GM19467 (cell line): Measurements from ENCODE around the gene C1QTNF5.

Source experiments
- ATAC-seq: cut with Tn5 transposase; IDR thresholded peaks from one replicate; pipeline ENCODE4 v1.9.1; 2021; ENCODE audit warnings: mild to moderate bottlenecking, moderate library complexity; ENCODE audit not compliant: unreplicated experiment

C1QTNF5 gene

GRCh38 chr11:119359365-119360214 lies 18.9 kb upstream of the C1QTNF5 start:
- ATAC-seq = no peak

GRCh38 chr11:119357074-119357473 lies 16.4 kb upstream of the C1QTNF5 start:
- ATAC-seq = no peak

GRCh38 chr11:119356349-119357031 lies 15.8 kb upstream of the C1QTNF5 start:
- ATAC-seq = no peak

- ATAC-seq = no peak
Measured at GRCh38 chr11:119355091-119355843, 14.6 kb upstream of the C1QTNF5 start.

- no peak for ATAC-seq
Measured at GRCh38 chr11:119352857-119353260, 12.2 kb upstream of the C1QTNF5 start.

GRCh38 chr11:119351232-119351631 lies 10.5 kb upstream of the C1QTNF5 start:
- ATAC-seq = no peak

GRCh38 chr11:119350302-119350701 lies 9.6 kb upstream of the C1QTNF5 start:
- ATAC-seq = no peak

- no peak for ATAC-seq
Measured at GRCh38 chr11:119347940-119348605, 7.4 kb upstream of the C1QTNF5 start.

GRCh38 chr11:119347242-119347641 lies 6.6 kb upstream of the C1QTNF5 start:
- no peak for ATAC-seq

GRCh38 chr11:119346605-119347004 lies 5.9 kb upstream of the C1QTNF5 start, which contains the start of gene MFRP:
Gene MFRP, minus strand, starts transcription at chr11:119346705. Its CDS starts 192 bp downstream, at chr11:119346513.
- no peak for ATAC-seq

- ATAC-seq = no peak
Measured at GRCh38 chr11:119345685-119346084, 5.0 kb upstream of the C1QTNF5 start.

- no peak for ATAC-seq
Measured at GRCh38 chr11:119344291-119345010, 3.8 kb upstream of the C1QTNF5 start.

GRCh38 chr11:119343726-119344125 lies 3.0 kb upstream of the C1QTNF5 start:
- ATAC-seq = no peak

GRCh38 chr11:119342362-119343130 lies 1.9 kb upstream of the C1QTNF5 start:
- ATAC-seq = no peak

- no peak for ATAC-seq
Measured at GRCh38 chr11:119342023-119342300, 1.3 kb upstream of the C1QTNF5 start.

- no peak for ATAC-seq
Measured at GRCh38 chr11:119341222-119342022, 739 bp upstream of the C1QTNF5 start.

- ATAC-seq = no peak
Measured at GRCh38 chr11:119339589-119340334, 921 bp downstream of the C1QTNF5 start.

GRCh38 chr11:119338965-119339588 lies 1.6 kb downstream of the C1QTNF5 start:
- ATAC-seq = no peak
